DMS 273 (cell line): ENCODE results near the gene VCAM1.
"Not testable (repeated sequence)": the region's sequence is repeated elsewhere in the genome, so short reads cannot be mapped to it uniquely, and the experiment has no call there.

Experiments
- DNase-seq: peaks from one replicate; lab custom pipeline; 2025; ENCODE audit not compliant: unreplicated experiment; lab: John Stamatoyannopoulos, UW

Gene VCAM1

GRCh38 chr1:100775483-100775882, 55.9 kb downstream of the VCAM1 start:
- DNase-seq: no peak

- no peak for DNase-seq
Measured at GRCh38 chr1:100778748-100779147, 59.2 kb downstream of the VCAM1 start.

DNA sequence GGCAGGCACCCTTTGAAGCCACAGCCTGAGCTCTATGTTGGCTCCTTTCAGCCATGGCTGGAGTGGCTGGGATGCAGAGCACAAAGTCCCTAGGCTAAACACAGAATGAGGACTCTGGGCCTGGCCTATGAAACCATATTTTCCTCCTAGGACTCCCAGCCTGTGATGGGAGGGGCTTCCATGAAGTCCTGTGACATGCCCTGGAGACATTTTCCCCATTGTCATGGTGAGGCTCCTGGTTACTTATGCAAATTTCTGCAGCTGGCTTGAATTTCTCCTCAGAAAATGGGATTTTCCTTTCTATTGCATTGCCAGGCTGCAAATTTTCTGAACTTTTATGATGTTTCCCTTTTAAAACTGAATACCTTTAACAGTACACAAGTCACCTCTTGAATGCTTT, 61.3 kb downstream of the VCAM1 start:
- DNase-seq: no peak

GRCh38 chr1:100781728-100782127, 62.2 kb downstream of the VCAM1 start:
- not testable (repeated sequence) for DNase-seq

DNA sequence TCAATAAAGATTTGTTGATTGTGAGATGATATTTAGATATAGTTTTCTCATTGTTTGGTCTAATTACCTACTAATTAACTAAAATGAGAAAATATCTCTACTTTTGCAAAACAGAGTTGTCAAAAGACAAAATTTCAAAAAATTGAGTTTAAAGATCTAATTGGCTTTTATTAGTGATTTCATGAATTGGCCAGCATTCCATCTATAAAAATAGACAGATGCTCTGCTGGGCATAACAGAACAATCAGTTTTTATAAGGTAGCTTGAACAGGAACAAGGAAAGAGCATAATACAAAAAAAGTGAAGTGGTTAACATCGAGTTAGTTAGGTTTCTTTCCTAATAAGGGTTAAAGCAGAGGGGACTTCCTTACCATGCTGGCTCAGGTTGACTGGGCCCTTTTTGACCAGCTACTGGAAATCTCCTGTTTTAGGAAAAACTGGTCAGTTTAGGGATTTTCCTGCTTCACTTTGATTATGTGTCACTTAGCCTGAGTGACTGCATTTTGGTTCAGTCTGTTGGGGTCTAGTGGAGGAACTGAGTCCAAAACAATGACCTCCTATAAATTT, 63.0 kb downstream of the VCAM1 start:
- no peak for DNase-seq

- peak; percentile 59 for DNase-seq
Measured at GRCh38 chr1:100785470-100786052, 66.0 kb downstream of the VCAM1 start.

DNA sequence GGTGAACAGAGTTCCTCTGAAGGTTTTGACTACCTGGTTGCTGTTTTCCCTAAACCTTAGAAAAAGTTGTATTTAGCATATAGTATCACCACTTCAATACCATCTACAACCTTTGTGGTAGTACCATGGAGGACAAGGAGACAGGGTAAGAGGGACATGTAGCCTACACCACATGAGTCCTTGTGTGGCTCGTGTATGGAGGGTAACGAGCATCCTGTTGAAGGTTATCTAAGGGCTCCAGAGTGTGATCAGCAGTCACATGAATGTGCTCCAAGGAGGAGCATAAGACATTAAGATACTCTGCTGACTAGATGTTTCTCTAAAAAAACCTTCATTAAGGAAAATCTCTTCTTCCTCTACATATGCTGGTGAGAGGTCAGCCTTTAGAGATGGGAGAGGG, 67.3 kb downstream of the VCAM1 start:
- no peak for DNase-seq
